ENCODE measurements around the gene CCDC88A.
"Not testable (repeated sequence)": the region's sequence is repeated elsewhere in the genome, so short reads cannot be mapped to it uniquely, and the experiment has no call there.

CCDC88A gene

GRCh38 chr2:55385516-55385915 is 34.1 kb downstream of the CCDC88A start:
- DNase-seq: not testable (repeated sequence)

GRCh38 chr2:55384786-55385185 is 34.9 kb downstream of the CCDC88A start:
- no peak for DNase-seq

GRCh38 chr2:55371376-55371775 is 48.3 kb downstream of the CCDC88A start:
- DNase-seq: no peak

- DNase-seq: no peak
Measured at GRCh38 chr2:55370208-55370607, 49.4 kb downstream of the CCDC88A start.

- no peak for DNase-seq
Measured at GRCh38 chr2:55365303-55365702, 54.4 kb downstream of the CCDC88A start.

- no peak for DNase-seq
Measured at GRCh38 chr2:55364189-55365055, 55.2 kb downstream of the CCDC88A start.

- no peak for DNase-seq
Measured at GRCh38 chr2:55363636-55364035, 56.0 kb downstream of the CCDC88A start.

GRCh38 chr2:55361465-55362189 is 58.0 kb downstream of the CCDC88A start:
- DNase-seq: no peak

GRCh38 chr2:55358451-55358850 is 61.2 kb downstream of the CCDC88A start:
- DNase-seq: no peak

GRCh38 chr2:55357927-55358326 is 61.7 kb downstream of the CCDC88A start:
- DNase-seq: no peak

- no peak for DNase-seq
Measured at GRCh38 chr2:55357164-55357563, 62.5 kb downstream of the CCDC88A start.

- not testable (repeated sequence) for DNase-seq
Measured at GRCh38 chr2:55356136-55356535, 63.5 kb downstream of the CCDC88A start.

- DNase-seq: no peak
Measured at GRCh38 chr2:55355451-55355850, 64.2 kb downstream of the CCDC88A start.

GRCh38 chr2:55351672-55352071 is 68.0 kb downstream of the CCDC88A start:
- DNase-seq: no peak

GRCh38 chr2:55345064-55345463 is 74.6 kb downstream of the CCDC88A start:
- DNase-seq: no peak

- DNase-seq: no peak
Measured at GRCh38 chr2:55338268-55338667, 81.4 kb downstream of the CCDC88A start.

- no peak for DNase-seq
Measured at GRCh38 chr2:55334728-55335127, 84.9 kb downstream of the CCDC88A start.

GRCh38 chr2:55330541-55331297 is 88.9 kb downstream of the CCDC88A start:
- no peak for DNase-seq

- no peak for DNase-seq
Measured at GRCh38 chr2:55327470-55328230, 92.0 kb downstream of the CCDC88A start.

GRCh38 chr2:55314985-55315384 is 104.7 kb downstream of the CCDC88A start:
- DNase-seq: no peak

GRCh38 chr2:55311444-55311870 is 108.2 kb downstream of the CCDC88A start:
- DNase-seq: no peak

- DNase-seq: no peak
Measured at GRCh38 chr2:55309446-55309845, 110.2 kb downstream of the CCDC88A start.

- DNase-seq: no peak
Measured at GRCh38 chr2:55302241-55302640, 117.4 kb downstream of the CCDC88A start.
